ENCODE results near the gene MRPL14.

- TF ChIP-seq CTCF (IDR thresholded peaks at IDR 0.05) (no peak), ZFX (IDR thresholded peaks at IDR 0.05; ENCODE audit: borderline replicate concordance) (no peak)
Measured at GRCh38 chr6:44093066-44093465, 34.2 kb downstream of the MRPL14 start.
